Measurements from ENCODE around the gene APOBEC4.

DNA sequence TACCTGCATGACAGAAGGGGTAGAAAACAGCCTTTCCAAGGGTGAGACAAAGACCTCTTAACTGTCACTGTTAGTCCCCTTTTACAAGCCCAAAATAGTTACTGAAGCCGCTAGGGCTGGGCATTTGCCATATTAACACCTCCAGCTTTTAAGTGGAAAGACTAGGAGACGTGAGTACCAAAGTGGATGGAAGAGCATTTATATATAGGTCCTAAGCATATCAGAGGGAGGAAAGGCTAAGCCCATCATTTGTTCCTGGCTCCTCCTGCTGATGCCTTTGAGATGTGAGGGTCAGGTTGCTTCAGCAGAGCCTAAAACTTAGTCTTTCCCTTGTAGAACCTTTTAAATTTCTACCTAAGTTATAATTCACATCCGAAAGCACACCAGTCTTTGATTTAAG is 25.7 kb upstream of the APOBEC4 start:
- TF ChIP-seq SP1 (IDR thresholded peaks at IDR 0.05) = no peak
- no peak for TF ChIP-seq ARNT (IDR thresholded peaks at IDR 0.05)
- TF ChIP-seq BHLHE40 (IDR thresholded peaks at IDR 0.05; ENCODE audit: borderline replicate concordance) = no peak
- TF ChIP-seq FOXK2 (IDR thresholded peaks at IDR 0.05) = no peak
- TF ChIP-seq, protein P1, sequence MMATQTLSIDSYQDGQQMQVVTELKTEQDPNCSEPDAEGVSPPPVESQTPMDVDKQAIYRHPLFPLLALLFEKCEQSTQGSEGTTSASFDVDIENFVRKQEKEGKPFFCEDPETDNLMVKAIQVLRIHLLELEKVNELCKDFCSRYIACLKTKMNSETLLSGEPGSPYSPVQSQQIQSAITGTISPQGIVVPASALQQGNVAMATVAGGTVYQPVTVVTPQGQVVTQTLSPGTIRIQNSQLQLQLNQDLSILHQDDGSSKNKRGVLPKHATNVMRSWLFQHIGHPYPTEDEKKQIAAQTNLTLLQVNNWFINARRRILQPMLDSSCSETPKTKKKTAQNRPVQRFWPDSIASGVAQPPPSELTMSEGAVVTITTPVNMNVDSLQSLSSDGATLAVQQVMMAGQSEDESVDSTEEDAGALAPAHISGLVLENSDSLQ (IDR thresholded peaks at IDR 0.05) = no peak
- TF ChIP-seq NFRKB (IDR thresholded peaks at IDR 0.05) = no peak
- TF ChIP-seq SUZ12 (IDR thresholded peaks at IDR 0.05) = no peak
